GM18511 (cell line): ENCODE results near the gene KCNK4.

Experiments
- ATAC-seq: cut with Tn5 transposase; IDR thresholded peaks from one replicate; pipeline ENCODE4 v1.9.1; 2021; ENCODE audit warnings: mild to moderate bottlenecking, moderate library complexity; ENCODE audit not compliant: unreplicated experiment

The KCNK4 gene

GRCh38 chr11:64253043-64253442 is 38.1 kb upstream of the KCNK4 start:
- no peak for ATAC-seq

DNA sequence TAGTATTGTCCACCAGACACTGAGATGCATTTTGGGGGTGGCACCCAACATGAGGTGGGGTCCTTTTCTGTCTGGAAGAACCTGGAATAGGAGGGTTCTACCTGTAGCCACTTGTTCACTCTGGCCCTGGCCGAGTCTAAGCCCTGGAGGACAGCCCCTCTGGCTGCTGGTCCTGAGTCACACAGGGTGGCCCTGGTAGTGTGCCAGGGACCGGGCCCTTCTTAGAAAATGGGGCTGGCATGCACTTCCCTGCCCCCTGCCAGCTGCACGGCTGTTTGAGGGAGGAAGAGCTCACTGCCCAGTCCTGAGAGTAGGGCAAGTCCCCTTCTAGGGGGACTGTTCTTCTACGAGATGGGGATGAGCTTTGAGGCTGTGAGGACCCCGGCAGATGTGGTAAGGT is 37.6 kb upstream of the KCNK4 start:
- no peak for ATAC-seq

- no peak for ATAC-seq
These were observed 36.8 kb upstream of the KCNK4 start for GRCh38 chr11:64254326-64254725.

DNA sequence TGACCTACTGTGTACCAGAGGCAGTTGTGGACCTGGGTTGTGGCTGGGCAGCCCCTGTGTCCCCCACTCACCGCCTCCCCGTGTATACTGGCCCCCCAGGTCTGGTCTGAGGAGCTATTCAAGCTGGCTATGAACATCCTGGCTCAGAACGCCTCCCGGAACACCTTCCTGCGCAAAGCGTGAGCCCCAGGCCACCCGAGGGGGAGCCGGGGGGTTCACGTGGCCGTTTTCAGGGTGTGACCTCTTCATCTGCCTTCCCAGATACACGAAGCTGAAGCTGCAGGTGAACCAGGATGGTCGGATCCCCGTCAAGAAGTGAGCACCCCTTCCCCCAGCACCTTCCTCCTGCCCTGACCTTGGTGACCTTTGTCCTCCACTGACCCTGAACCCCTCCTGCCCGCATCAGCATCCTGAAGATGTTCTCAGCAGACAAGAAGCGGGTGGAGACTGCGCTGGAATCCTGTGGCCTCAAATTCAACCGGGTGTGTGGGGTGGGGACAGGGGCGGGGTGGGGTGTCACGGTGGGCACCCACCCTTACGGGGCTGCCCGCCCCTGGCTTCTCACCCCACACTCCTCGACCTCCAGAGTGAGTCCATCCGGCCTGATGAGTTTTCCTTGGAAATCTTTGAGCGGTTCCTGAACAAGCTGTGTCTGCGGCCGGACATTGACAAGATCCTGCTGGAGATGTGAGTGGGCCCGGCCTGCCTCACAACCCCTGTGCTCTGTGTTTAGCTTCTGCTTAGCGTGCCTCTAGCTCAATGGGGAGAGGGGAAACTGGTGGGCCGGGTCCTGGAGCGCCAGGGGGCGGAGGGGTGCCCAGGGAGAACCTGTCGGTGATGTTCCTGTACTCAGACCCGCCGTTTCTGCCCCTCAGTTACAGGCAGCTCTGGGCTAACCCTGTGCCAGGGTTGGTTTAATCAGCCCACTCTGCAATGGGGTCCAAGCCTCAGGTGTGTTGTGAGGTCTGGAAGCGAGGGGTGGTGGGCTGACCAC is 35.7 kb upstream of the KCNK4 start:
- no peak for ATAC-seq

DNA sequence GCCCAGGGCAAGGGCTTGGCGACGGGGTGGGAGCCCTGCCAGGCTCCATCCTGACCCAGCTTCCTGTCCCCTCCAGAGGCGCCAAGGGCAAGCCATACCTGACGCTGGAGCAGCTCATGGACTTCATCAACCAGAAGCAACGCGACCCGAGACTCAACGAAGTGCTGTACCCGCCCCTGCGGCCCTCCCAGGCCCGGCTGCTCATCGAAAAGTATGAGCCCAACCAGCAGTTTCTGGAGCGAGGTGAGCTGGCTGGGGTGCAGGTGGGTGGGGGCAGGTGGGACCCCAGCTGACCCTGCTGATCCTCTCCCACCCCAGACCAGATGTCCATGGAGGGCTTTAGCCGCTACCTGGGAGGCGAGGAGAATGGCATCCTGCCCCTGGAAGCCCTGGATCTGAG is 34.8 kb upstream of the KCNK4 start:
- ATAC-seq, result no peak

DNA sequence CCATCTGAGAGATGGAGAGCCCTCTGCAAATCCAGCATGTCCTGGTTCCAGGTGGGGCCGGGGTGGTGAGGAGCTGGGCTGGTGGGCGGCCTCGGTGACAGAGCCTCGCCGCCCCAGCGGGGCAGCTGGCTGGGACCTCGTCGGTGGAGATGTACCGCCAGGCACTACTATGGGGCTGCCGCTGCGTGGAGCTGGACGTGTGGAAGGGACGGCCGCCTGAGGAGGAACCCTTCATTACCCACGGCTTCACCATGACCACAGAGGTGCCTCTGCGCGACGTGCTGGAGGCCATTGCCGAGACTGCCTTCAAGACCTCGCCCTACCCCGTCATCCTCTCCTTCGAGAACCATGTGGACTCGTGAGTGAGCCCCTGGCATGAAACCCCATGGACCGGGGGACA is 32.7 kb upstream of the KCNK4 start:
- ATAC-seq, result no peak

- no peak for ATAC-seq
These were observed 32.1 kb upstream of the KCNK4 start for GRCh38 chr11:64258946-64259532.

GRCh38 chr11:64259533-64260067 is 31.5 kb upstream of the KCNK4 start:
- ATAC-seq, result no peak

DNA sequence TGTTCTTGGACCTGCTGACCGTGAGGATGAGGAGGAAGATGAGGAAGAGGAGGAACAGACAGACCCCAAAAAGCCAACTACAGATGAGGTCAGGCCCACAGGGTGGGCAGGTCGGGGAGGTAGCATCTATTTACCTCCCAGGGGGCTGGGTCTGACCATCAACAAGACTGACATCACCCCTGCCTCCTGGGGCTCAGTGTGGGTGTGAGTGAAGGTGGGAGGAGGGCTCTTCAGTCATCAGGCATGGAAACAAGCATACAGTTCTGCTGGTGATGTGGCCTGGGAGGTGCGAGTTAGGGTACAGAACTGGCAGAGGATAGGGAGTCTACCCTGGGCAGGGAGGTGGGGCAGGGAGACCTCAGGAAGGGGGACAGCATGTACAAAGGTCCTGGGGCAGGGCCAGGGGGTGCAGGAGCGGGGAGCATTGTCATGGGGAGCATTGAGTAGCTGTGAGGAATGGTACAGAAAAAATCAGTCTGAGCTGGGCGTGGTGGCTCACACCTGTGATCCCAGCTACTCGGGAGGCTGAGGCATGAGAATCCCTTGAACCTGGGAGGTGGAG is 30.9 kb upstream of the KCNK4 start:
- no peak for ATAC-seq

GRCh38 chr11:64261556-64262080 is 29.5 kb upstream of the KCNK4 start:
- ATAC-seq, result no peak

DNA sequence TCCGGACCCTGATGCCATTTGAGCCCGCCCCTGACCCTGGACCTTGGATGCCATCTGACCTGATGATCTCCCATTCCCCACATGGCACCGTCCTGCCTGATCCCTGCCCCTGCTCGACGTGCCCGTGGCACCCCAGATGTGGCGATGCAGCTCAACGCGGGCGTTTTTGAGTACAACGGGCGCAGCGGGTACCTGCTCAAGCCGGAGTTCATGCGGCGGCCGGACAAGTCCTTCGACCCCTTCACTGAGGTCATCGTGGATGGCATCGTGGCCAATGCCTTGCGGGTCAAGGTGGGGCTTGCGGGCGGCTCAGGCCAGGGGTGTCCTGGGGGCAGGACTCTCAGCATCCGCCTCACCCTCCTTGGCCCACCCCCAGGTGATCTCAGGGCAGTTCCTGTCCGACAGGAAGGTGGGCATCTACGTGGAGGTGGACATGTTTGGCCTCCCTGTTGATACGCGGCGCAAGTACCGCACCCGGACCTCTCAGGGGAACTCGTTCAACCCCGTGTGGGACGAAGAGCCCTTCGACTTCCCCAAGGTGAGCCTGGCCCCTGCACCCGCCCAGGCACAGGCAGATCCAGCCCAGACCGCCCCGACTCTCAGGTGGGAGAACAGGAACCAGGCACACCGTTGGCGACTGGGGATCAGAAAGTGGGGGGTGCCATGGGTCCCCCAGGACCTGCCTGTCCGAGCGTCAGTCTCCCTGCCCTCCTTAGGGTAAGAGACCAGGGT is 28.7 kb upstream of the KCNK4 start:
- ATAC-seq, result no peak

GRCh38 chr11:64263021-64263946 is 27.8 kb upstream of the KCNK4 start:
- no peak for ATAC-seq

GRCh38 chr11:64263947-64264317 is 27.2 kb upstream of the KCNK4 start:
- ATAC-seq, result no peak

GRCh38 chr11:64264371-64264852 is 26.7 kb upstream of the KCNK4 start:
- no peak for ATAC-seq

DNA sequence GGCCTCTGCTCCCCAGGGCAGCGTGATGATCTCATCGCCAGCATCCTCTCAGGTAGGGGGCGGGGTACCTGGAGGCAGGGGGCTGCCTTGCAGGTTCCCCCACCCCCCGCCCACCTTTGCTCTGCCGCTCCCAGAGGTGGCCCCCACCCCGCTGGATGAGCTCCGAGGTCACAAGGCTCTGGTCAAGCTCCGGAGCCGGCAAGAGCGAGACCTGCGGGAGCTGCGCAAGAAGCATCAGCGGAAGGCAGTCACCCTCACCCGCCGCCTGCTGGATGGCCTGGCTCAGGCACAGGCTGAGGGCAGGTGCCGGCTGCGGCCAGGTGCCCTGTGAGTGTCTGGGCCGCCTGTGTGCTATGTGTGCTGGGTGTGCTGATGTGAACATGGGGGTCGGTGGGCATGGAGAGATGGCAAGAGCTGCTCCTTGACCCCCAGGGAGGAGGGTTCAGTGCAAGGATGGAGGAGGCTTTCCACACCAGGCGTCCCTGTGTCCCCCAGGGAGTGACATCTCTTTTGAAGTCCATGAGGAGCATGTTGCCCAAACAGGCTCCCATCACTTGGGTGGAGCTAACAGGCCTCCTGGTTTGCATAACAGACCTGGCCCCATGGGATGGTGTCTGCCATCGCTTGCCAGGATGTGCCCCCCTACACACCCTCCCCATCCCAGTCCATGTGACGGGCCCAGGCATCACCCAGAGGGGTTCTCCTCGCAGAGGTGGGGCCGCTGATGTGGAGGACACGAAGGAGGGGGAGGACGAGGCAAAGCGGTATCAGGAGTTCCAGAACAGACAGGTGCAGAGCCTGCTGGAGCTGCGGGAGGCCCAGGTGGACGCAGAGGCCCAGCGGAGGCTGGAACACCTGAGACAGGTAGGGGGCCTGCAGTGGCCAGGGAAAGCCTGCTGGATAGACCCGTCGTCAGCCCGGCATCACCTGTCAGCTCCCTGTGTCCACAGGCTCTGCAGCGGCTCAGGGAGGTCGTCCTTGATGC is 25.6 kb upstream of the KCNK4 start:
- ATAC-seq, result no peak

GRCh38 chr11:64266339-64266738 is 24.8 kb upstream of the KCNK4 start:
- ATAC-seq, result no peak

- no peak for ATAC-seq
These were observed 23.7 kb upstream of the KCNK4 start for GRCh38 chr11:64267207-64267945.
